RWPE1 (cell line): ENCODE results near the gene TMEM116.

Experiments
- CTCF ChIA-PET: fragments of 350-600 bp; sonication (Branson Sonifier 250); formaldehyde crosslinking; extraction: SDS; loops from one replicate; lab custom pipeline; 2021; lab: Yijun Ruan, JAX
- POLR2A ChIA-PET: fragments of 400-600 bp; formaldehyde crosslinking; extraction: SDS; loops from one replicate; lab custom pipeline; 2020; ENCODE audit warnings: antibody characterized with exemption; ENCODE audit not compliant: low non-redundant PET; lab: Yijun Ruan, JAX
- DNase-seq: peaks from one replicate; pipeline ENCODE4 v3.0.0; 2012; ENCODE audit warnings: low spot score
- H3K27ac ChIP-seq: fragments of 450-650 bp; 2 replicates; pipeline ENCODE4 v1.5.1; 2017
- CTCF ChIP-seq: fragments of 450-650 bp; conservative IDR thresholded peaks from 2 replicates; pipeline ENCODE4 v1.5.1; 2017; ENCODE audit warnings: low read depth, mild to moderate bottlenecking

TMEM116 gene

GRCh38 chr12:112032292-112032691, 19.3 kb upstream of the TMEM116 start:
- ChIA-PET CTCF (no interaction called here), POLR2A (no interaction called here)
- H3K27ac ChIP-seq = no peak overlapping the region
- no peak for TF ChIP-seq CTCF
- no peak for DNase-seq

- POLR2A ChIA-PET = no interaction called here
- CTCF ChIA-PET = no interaction called here
- DNase-seq = no peak
- H3K27ac ChIP-seq = no peak overlapping the region
- TF ChIP-seq CTCF = no peak
Measured at GRCh38 chr12:112031472-112031871, 18.5 kb upstream of the TMEM116 start.

GRCh38 chr12:112029301-112029700, 16.3 kb upstream of the TMEM116 start:
- CTCF ChIA-PET = no interaction called here
- DNase-seq = no peak
- no peak overlapping the region for H3K27ac ChIP-seq
- no peak for TF ChIP-seq CTCF
- POLR2A ChIA-PET = interaction anchor here (0.6 kb wide), 1 partner anchor 80 kb away, joined by 8 read pairs; no protein-coding TSS in a partner anchor

GRCh38 chr12:112025808-112026375, 12.9 kb upstream of the TMEM116 start:
- DNase-seq = no peak
- no peak overlapping the region for H3K27ac ChIP-seq
- ChIA-PET POLR2A (no interaction called here), CTCF (no interaction called here)
- TF ChIP-seq CTCF = no peak

GRCh38 chr12:112023759-112024396, 10.9 kb upstream of the TMEM116 start:
- CTCF ChIA-PET = interaction anchor here (0.6 to 1.1 kb wide), 4 partner anchors 39 to 73 kb away, joined by 3 to 8 read pairs (median 4); no protein-coding TSS in a partner anchor
- no peak for TF ChIP-seq CTCF
- no peak for DNase-seq
- POLR2A ChIA-PET = no interaction called here
- H3K27ac ChIP-seq = no peak overlapping the region

- TF ChIP-seq CTCF = no peak
- ChIA-PET CTCF (no interaction called here), POLR2A (interaction anchor here (1.0 kb wide), 1 partner anchor 9 kb away, joined by 4 read pairs; the partner anchor contains the start of genes ERP29 and TMEM116)
- 0 out of 2 replicates have a peak overlapping the region, but pooled peaks have one; percentile 10 for H3K27ac ChIP-seq
- DNase-seq = no peak
Measured at GRCh38 chr12:112022241-112023016, 9.5 kb upstream of the TMEM116 start.
